WTC11 (cell line): ENCODE data around the gene PCBD1.

Source experiments
- ATF2 ChIP-seq: sonication (generic); formaldehyde crosslinking; IDR thresholded peaks from 2 replicates; pipeline ENCODE4 v1.8.1; 2022; ENCODE audit warnings: low read depth, missing genetic modification reagents, borderline replicate concordance
- CREB1 ChIP-seq: sonication (generic); formaldehyde crosslinking; IDR thresholded peaks from 2 replicates; pipeline ENCODE4 v1.8.0; 2023; ENCODE audit warnings: mild to moderate bottlenecking, missing genetic modification reagents
- CTCF ChIP-seq: fragments of 200-600 bp; IDR thresholded peaks from 2 replicates; pipeline ENCODE4 v1.8.0; 2022; ENCODE audit warnings: antibody characterized with exemption
- ERG ChIP-seq: fragments of 250-450 bp; sonication (Bioruptor Pico); IDR thresholded peaks from 2 replicates; pipeline ENCODE4 v1.8.0; 2021; ENCODE audit warnings: mild to moderate bottlenecking
- NFYB ChIP-seq: sonication (generic); formaldehyde crosslinking; conservative IDR thresholded peaks from 2 replicates; pipeline ENCODE4 v1.8.0; 2022; ENCODE audit warnings: low read depth, missing genetic modification reagents
- ZNF512 ChIP-seq: sonication (generic); formaldehyde crosslinking; IDR thresholded peaks from 2 replicates; pipeline ENCODE4 v1.8.1; 2022; ENCODE audit warnings: missing genetic modification reagents, borderline replicate concordance

GRCh38 chr10:70885481-70885880, 2.9 kb downstream of the PCBD1 start:
- TF ChIP-seq CTCF (no peak), ATF2 (CRISPR knock-in tag) (no peak), ERG (CRISPR knock-in tag) (no peak), NFYB (CRISPR knock-in tag) (no peak), ZNF512 (no peak), CREB1 (CRISPR knock-in tag) (no peak)
